Uterine smooth muscle cell (primary cell): Measurements from ENCODE around the gene MRAP. TPM values are rescaled to one million over a fixed set of nuclear protein-coding genes. Genes with fewer than 3 reads are reported as not detected.

Experiments
- total RNA-seq: library from RNA; depleted of rRNA; stranded (reverse); fragments of >200 nt; gene quantifications from 2 replicates; pipeline ENCODE4 v1.2.3, GENCODE V29; 2014

Gene MRAP
- not detected in 2 replicates for total RNA-seq

DNA sequence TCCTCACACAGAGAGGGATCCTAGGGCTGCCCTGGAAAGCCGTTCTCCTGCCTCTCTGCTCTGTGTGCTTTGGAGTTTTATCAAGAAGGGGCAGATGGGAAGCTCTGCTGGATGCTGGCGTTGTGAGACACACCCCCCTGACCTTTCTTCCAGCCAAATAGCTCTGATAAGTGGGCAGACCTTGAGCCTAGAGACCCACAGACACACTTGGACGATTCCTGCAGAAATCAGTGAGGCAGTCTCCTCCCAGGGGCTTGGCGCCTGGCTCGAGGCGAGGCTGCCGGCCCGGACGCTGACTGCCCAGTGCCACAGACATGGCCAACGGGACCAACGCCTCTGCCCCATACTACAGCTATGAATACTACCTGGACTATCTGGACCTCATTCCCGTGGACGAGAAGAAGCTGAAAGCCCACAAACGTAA is at the start of gene MRAP:
MRAP (plus strand) TSS at position 198 of the 424 bp plus-strand sequence; CDS start at position 315, 117 bp downstream.

DNA sequence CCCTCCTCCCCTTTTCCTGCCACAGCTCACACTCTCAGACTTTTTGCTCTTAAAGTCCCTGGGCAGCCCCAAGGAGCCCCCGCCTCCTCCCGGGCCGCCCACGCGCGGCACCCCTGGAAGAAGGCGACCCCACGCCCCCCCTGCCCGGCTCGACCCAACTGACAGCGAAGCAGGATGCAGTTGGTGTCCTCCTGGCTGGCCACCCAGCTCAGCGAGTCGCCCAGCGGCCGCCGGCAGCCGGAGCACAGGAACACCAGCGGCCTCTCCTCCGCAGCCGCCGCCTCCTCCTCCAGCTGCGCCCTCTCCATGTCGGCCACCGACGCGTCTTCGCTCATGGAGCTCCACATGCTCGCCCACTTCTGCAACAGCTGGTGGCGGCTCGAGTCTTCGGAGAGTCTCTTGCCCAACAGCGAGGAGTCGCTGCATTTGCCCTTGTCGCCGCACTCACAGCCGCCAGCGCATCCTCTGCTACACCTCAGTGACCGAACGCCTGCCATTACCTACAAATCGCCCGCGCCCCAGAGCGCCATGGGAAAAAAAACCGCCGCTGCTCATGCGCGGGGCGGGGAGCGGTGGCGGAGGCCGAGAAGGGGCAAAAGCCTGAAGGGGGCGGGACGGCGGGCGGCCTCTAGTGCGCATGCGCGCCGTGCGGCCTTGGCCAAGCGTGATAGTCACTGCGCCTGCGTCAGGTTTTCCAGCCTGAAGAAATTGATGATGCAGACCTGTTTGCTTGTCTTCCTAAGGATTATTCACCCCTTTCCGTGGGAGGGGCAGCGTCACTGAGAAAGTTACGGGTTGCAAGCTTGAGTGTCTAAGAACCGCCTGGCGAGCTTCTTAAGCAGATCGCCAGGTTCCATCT is 19.9 kb upstream of the MRAP start, which contains the start of gene MIS18A:
MIS18A (minus strand) TSS at position 532 of the 859 bp plus-strand sequence; CDS start at position 497, 35 bp downstream.

Other genes starting within 250 kb of the MRAP start
- 8.7 and 29.5 TPM in 2 replicates for gene MIS18A, start 19.8 kb upstream of the MRAP start, total RNA-seq
- gene URB1, start 94.2 kb downstream of the MRAP start, total RNA-seq, result 27.3 and 30.2 TPM in 2 replicates
- 12.0 and 15.5 TPM in 2 replicates for gene EVA1C, start 113.9 kb downstream of the MRAP start, total RNA-seq